ENCODE data around the gene TMEM109.
"Not testable (repeated sequence)": the region's sequence is repeated elsewhere in the genome, so short reads cannot be mapped to it uniquely, and the experiment has no call there.

TMEM109 gene

GRCh38 chr11:60905551-60906113, 8.3 kb upstream of the TMEM109 start:
- Histone ChIP-seq H3K27me3 (ENCODE audit: control insufficient read depth, insufficient read depth, low read length) (peaks cover 7% of the 10 kb centered on the region), H3K27ac (ENCODE audit: low read length) (peak overlapping the region; percentile 38), H3K4me1 (ENCODE audit: control insufficient read depth, low read depth, low read length) (no peaks in the 10 kb centered on the region), H3K9me3 (ENCODE audit: control insufficient read depth, low read depth, low read length) (no peaks in the 10 kb centered on the region), H3K9ac (ENCODE audit: low read length) (peak overlapping the region; percentile 95), H3K4me3 (ENCODE audit: low read length) (peak overlapping the region; percentile 96), H3K36me3 (ENCODE audit: control insufficient read depth, low read depth, low read length) (peaks cover 28% of the 10 kb centered on the region)

- peak within 1 kb of the TSS; percentile 95 for H3K9ac ChIP-seq (ENCODE audit: low read length)
- H3K4me3 ChIP-seq (ENCODE audit: low read length): peak within 1 kb of the TSS; percentile 96
- H3K9me3 ChIP-seq (ENCODE audit: control insufficient read depth, low read depth, low read length): no peaks in the 10 kb centered on the region
- H3K27me3 ChIP-seq (ENCODE audit: control insufficient read depth, insufficient read depth, low read length): peaks cover 12% of the 10 kb centered on the region
- no peaks in the 10 kb centered on the region for H3K4me1 ChIP-seq (ENCODE audit: control insufficient read depth, low read depth, low read length)
- H3K36me3 ChIP-seq (ENCODE audit: control insufficient read depth, low read depth, low read length): peaks cover 23% of the 10 kb centered on the region
- H3K27ac ChIP-seq (ENCODE audit: low read length): peak within 1 kb of the TSS; percentile 38
Measured at GRCh38 chr11:60906132-60906972, 7.6 kb upstream of the TMEM109 start, which contains the start of gene PRPF19. TSS of gene PRPF19 (minus strand) at chr11:60906585. CDS start at chr11:60906382, 203 bp downstream.

- peaks cover 12% of the 10 kb centered on the region for H3K27me3 ChIP-seq (ENCODE audit: control insufficient read depth, insufficient read depth, low read length)
- peaks cover 8% of the 10 kb centered on the region for H3K4me1 ChIP-seq (ENCODE audit: control insufficient read depth, low read depth, low read length)
- no peaks in the 10 kb centered on the region for H3K9me3 ChIP-seq (ENCODE audit: control insufficient read depth, low read depth, low read length)
- H3K9ac ChIP-seq (ENCODE audit: low read length): no peak overlapping the region
- no peaks in the 10 kb centered on the region for H3K36me3 ChIP-seq (ENCODE audit: control insufficient read depth, low read depth, low read length)
- no peak overlapping the region for H3K27ac ChIP-seq (ENCODE audit: low read length)
- no peak overlapping the region for H3K4me3 ChIP-seq (ENCODE audit: low read length)
Measured at GRCh38 chr11:60908803-60909202, 5.2 kb upstream of the TMEM109 start.

GRCh38 chr11:60909680-60910280, 4.2 kb upstream of the TMEM109 start:
- peaks cover 12% of the 10 kb centered on the region for H3K27me3 ChIP-seq (ENCODE audit: control insufficient read depth, insufficient read depth, low read length)
- not testable (repeated sequence) for H3K27ac ChIP-seq (ENCODE audit: low read length); H3K9me3 ChIP-seq (ENCODE audit: control insufficient read depth, low read depth, low read length); H3K9ac ChIP-seq (ENCODE audit: low read length); H3K4me1 ChIP-seq (ENCODE audit: control insufficient read depth, low read depth, low read length); H3K36me3 ChIP-seq (ENCODE audit: control insufficient read depth, low read depth, low read length); H3K4me3 ChIP-seq (ENCODE audit: low read length)

- Histone ChIP-seq H3K36me3 (ENCODE audit: control insufficient read depth, low read depth, low read length) (no peaks in the 10 kb centered on the region), H3K4me3 (ENCODE audit: low read length) (no peak overlapping the region), H3K4me1 (ENCODE audit: control insufficient read depth, low read depth, low read length) (peaks cover 13% of the 10 kb centered on the region), H3K9me3 (ENCODE audit: control insufficient read depth, low read depth, low read length) (no peaks in the 10 kb centered on the region), H3K27me3 (ENCODE audit: control insufficient read depth, insufficient read depth, low read length) (peaks cover 15% of the 10 kb centered on the region), H3K27ac (ENCODE audit: low read length) (no peak overlapping the region), H3K9ac (ENCODE audit: low read length) (no peak overlapping the region)
Measured at GRCh38 chr11:60910281-60910687, 3.7 kb upstream of the TMEM109 start.

GRCh38 chr11:60910711-60911380, 3.1 kb upstream of the TMEM109 start:
- peaks cover 16% of the 10 kb centered on the region for H3K4me1 ChIP-seq (ENCODE audit: control insufficient read depth, low read depth, low read length)
- no peak overlapping the region for H3K4me3 ChIP-seq (ENCODE audit: low read length)
- no peak overlapping the region for H3K27ac ChIP-seq (ENCODE audit: low read length)
- H3K9me3 ChIP-seq (ENCODE audit: control insufficient read depth, low read depth, low read length): no peaks in the 10 kb centered on the region
- H3K27me3 ChIP-seq (ENCODE audit: control insufficient read depth, insufficient read depth, low read length): peaks cover 15% of the 10 kb centered on the region
- no peaks in the 10 kb centered on the region for H3K36me3 ChIP-seq (ENCODE audit: control insufficient read depth, low read depth, low read length)
- no peak overlapping the region for H3K9ac ChIP-seq (ENCODE audit: low read length)

GRCh38 chr11:60912223-60912850, 1.6 kb upstream of the TMEM109 start:
- Histone ChIP-seq H3K4me3 (ENCODE audit: low read length) (no peak overlapping the region), H3K36me3 (ENCODE audit: control insufficient read depth, low read depth, low read length) (no peaks in the 10 kb centered on the region), H3K9ac (ENCODE audit: low read length) (no peak overlapping the region), H3K9me3 (ENCODE audit: control insufficient read depth, low read depth, low read length) (no peaks in the 10 kb centered on the region), H3K4me1 (ENCODE audit: control insufficient read depth, low read depth, low read length) (peaks cover 25% of the 10 kb centered on the region), H3K27me3 (ENCODE audit: control insufficient read depth, insufficient read depth, low read length) (peaks cover 15% of the 10 kb centered on the region), H3K27ac (ENCODE audit: low read length) (no peak overlapping the region)

GRCh38 chr11:60912851-60913528, 968 bp upstream of the TMEM109 start:
- H3K36me3 ChIP-seq (ENCODE audit: control insufficient read depth, low read depth, low read length): no peaks in the 10 kb centered on the region
- peaks cover 15% of the 10 kb centered on the region for H3K27me3 ChIP-seq (ENCODE audit: control insufficient read depth, insufficient read depth, low read length)
- H3K27ac ChIP-seq (ENCODE audit: low read length): peak overlapping the region; percentile 95
- H3K4me1 ChIP-seq (ENCODE audit: control insufficient read depth, low read depth, low read length): peaks cover 25% of the 10 kb centered on the region
- H3K4me3 ChIP-seq (ENCODE audit: low read length): peak overlapping the region; percentile 81
- H3K9ac ChIP-seq (ENCODE audit: low read length): peak overlapping the region; percentile 76
- H3K9me3 ChIP-seq (ENCODE audit: control insufficient read depth, low read depth, low read length): no peaks in the 10 kb centered on the region

GRCh38 chr11:60914633-60915247, 782 bp downstream of the TMEM109 start:
- peak overlapping the region; percentile 76 for H3K9ac ChIP-seq (ENCODE audit: low read length)
- H3K27me3 ChIP-seq (ENCODE audit: control insufficient read depth, insufficient read depth, low read length): peaks cover 15% of the 10 kb centered on the region
- H3K36me3 ChIP-seq (ENCODE audit: control insufficient read depth, low read depth, low read length): peaks cover 1% of the 10 kb centered on the region
- no peak overlapping the region for H3K27ac ChIP-seq (ENCODE audit: low read length)
- H3K4me1 ChIP-seq (ENCODE audit: control insufficient read depth, low read depth, low read length): peaks cover 25% of the 10 kb centered on the region
- no peaks in the 10 kb centered on the region for H3K9me3 ChIP-seq (ENCODE audit: control insufficient read depth, low read depth, low read length)
- H3K4me3 ChIP-seq (ENCODE audit: low read length): peak overlapping the region; percentile 81

GRCh38 chr11:60915248-60915914, 1.4 kb downstream of the TMEM109 start:
- peaks cover 25% of the 10 kb centered on the region for H3K4me1 ChIP-seq (ENCODE audit: control insufficient read depth, low read depth, low read length)
- no peak overlapping the region for H3K27ac ChIP-seq (ENCODE audit: low read length)
- peaks cover 10% of the 10 kb centered on the region for H3K27me3 ChIP-seq (ENCODE audit: control insufficient read depth, insufficient read depth, low read length)
- H3K9me3 ChIP-seq (ENCODE audit: control insufficient read depth, low read depth, low read length): no peaks in the 10 kb centered on the region
- H3K36me3 ChIP-seq (ENCODE audit: control insufficient read depth, low read depth, low read length): peaks cover 7% of the 10 kb centered on the region
- peak overlapping the region; percentile 81 for H3K4me3 ChIP-seq (ENCODE audit: low read length)
- H3K9ac ChIP-seq (ENCODE audit: low read length): peak overlapping the region; percentile 76

Data from iPS-18a (cell line).